Measurements from ENCODE around the gene UTP11.
A peak's percentile ranks its signal among the peaks of the same experiment; 100 is the strongest.

The UTP11 gene

GRCh38 chr1:38061290-38061689, 48.8 kb downstream of the UTP11 start:
- TF ChIP-seq GATA2 (IDR thresholded peaks at IDR 0.05; ENCODE audit: low read depth, low read length) (no peak), GATA3 (IDR thresholded peaks at IDR 0.05; ENCODE audit: low read depth, low read length) (no peak)

GRCh38 chr1:38061883-38062328, 49.4 kb downstream of the UTP11 start:
- TF ChIP-seq GATA2 (IDR thresholded peaks at IDR 0.05; ENCODE audit: low read depth, low read length) (no peak), GATA3 (IDR thresholded peaks at IDR 0.05; ENCODE audit: low read depth, low read length) (no peak)

DNA sequence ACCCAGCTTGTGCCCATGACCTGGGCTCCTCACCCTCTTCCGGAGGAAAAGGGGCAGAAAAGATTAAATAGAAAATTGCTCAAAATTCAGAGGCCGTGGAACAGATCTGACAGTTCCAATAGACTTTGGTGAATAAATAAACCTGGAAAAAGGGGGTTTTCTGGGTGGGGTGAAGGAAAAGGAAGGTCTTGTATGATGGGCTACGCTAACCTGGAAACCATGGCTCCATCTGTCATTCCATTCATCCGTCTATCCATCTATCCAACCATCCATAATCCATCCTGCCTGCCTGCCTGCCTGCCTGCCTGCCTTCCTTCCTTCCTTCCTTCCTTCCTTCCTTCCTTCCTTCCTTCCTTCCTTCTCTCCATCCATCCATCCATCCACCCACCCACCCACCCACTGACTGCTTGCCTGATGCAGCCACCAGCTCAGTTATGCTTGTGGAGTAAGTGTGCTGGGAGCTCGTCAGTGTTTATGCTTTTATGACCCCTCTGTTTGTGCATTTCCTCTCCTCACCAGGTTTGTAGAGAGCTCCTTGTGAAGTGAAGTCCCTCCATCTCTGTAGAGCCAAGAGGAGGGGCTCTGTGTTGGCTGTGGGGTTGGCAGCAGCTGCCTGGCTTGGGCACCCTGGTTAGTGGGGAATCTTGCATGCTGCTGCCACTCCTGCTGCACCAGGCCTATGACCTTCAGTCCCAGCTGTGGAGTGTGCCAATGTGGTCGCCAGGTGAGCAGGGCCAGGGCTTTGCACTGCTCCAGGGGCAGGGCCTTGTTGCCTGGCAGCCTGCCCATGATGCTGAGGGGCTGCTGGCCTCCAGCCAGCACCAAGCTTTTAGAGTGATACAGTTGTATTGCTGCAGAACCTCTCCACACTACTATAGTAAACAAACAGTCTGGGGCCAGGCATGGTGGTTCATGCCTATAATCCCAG, 50.1 kb downstream of the UTP11 start:
- TF ChIP-seq GATA2 (IDR thresholded peaks at IDR 0.05; ENCODE audit: low read depth, low read length): no peak
- TF ChIP-seq GATA3 (IDR thresholded peaks at IDR 0.05; ENCODE audit: low read depth, low read length): no peak

- TF ChIP-seq GATA3 (IDR thresholded peaks at IDR 0.05; ENCODE audit: low read depth, low read length): no peak
- 0 out of 2 replicates have a peak, but pooled peaks have one; percentile 24 for TF ChIP-seq GATA2 (IDR thresholded peaks at IDR 0.05; ENCODE audit: low read depth, low read length)
Measured at GRCh38 chr1:38063616-38064015, 51.1 kb downstream of the UTP11 start.

DNA sequence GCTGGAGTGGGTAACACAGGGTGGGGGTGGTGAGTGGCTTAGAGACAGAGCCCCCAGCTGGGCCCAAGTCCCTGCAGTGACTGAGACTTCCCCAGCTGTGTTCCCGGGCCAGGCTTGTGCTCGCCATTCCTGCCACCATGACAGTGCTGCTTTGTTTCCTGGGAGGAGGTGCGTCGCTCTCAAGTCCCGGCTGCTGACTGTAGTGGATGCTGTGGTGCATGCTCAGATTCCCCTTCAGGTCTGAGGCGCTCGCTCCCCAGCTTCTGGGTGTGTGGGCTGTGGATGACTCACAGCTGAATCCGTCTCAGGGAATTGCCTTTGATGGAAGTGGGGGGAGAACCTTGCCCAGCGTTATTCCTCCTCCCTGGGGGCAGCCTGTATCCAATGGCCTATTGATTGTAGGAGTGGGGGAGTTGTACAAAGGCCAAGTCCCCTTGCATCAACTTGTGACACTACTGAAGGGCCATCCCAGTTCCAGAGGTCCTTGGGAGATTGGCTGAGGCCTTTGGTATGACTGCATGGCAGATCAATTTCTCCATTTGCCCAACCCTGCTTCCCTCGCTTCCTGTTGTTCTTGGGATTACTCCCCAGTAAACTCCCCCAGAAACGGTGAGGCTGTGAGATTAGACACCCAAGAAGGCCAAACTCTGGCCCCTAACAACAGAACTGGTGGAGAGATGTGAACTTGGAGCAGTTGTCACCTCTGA, 51.8 kb downstream of the UTP11 start:
- TF ChIP-seq GATA2 (IDR thresholded peaks at IDR 0.05; ENCODE audit: low read depth, low read length): no peak

DNA sequence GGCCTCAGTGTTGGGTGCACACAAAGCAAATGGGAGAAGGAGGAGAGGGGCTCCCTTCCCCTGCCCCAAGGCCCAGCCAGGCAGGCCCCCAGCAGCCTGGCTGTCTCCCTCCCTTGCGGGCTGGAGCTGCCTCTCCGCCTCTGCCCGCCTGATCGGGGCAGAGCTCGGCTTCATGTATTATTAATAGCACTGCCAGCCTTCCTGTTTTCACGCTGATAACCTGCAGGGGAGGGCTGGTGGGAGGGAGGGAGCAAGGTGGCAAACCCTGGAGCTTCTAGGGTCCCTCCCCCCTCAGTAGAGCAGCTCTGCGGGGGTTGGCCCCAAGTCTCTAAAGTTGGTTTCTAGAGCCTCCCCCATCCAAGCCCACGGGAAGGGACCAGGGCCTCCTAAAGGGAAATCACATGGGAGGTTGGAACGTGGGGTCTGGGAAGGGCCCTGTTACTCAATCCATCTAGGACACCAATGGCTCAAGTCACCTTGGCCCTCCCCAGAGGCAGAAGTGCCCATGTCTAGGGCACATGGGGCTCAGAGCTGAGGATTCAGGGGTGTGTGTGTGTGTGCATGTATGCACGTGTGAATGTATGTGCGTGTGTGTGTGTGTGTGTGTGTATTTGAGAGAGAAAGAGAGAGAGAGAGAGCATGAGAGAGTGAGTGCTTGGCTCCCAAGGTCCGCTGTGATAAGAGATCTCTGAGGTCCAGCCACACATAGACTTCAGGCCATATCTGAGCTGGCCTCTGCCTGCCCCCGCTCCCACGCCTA, 55.9 kb downstream of the UTP11 start:
- TF ChIP-seq GATA2 (IDR thresholded peaks at IDR 0.05; ENCODE audit: low read depth, low read length) (no peak), GATA3 (IDR thresholded peaks at IDR 0.05; ENCODE audit: low read depth, low read length) (no peak)

DNA sequence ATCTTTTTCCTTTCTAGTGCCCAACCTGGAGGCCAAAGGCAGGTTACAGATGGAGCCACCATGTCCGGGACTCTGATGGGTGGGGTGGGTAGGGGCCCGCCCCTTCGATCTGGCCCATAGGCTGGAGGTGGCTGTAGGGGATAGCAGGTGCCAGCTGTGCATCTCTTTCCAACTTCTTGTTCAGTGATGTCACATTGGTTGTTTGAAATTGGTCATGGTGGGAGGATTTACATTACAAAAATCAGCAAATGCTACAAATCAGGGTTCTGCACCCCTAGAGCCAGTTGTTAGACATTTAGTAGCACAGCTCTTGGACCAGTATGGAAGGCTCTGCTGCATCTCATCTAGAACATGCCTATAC, 56.4 kb downstream of the UTP11 start:
- TF ChIP-seq GATA2 (IDR thresholded peaks at IDR 0.05; ENCODE audit: low read depth, low read length): no peak
- no peak for TF ChIP-seq GATA3 (IDR thresholded peaks at IDR 0.05; ENCODE audit: low read depth, low read length)

GRCh38 chr1:38071312-38072256, 59.0 kb downstream of the UTP11 start:
- TF ChIP-seq GATA3 (IDR thresholded peaks at IDR 0.05; ENCODE audit: low read depth, low read length) (no peak), GATA2 (IDR thresholded peaks at IDR 0.05; ENCODE audit: low read depth, low read length) (no peak)

DNA sequence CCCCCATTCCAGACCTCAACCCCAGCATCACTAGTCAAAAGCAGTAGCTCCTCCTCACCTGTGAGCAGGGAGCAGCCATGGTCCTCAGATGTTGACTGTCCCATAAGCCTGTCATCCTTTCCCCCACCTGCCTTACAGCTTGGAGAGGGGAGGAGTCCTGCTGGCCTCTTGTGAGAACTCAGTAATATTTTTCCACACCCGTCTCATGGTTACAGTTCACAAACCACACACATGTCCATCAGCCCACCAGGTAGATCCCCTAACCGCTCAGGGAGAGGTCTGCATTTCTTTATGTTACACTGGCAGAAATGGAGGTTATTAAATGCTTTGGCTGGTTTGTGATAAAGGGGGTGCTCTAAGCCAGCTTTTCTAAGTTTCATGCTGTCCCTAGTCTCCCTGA, 60.3 kb downstream of the UTP11 start:
- TF ChIP-seq GATA3 (IDR thresholded peaks at IDR 0.05; ENCODE audit: low read depth, low read length): no peak
- no peak for TF ChIP-seq GATA2 (IDR thresholded peaks at IDR 0.05; ENCODE audit: low read depth, low read length)

DNA sequence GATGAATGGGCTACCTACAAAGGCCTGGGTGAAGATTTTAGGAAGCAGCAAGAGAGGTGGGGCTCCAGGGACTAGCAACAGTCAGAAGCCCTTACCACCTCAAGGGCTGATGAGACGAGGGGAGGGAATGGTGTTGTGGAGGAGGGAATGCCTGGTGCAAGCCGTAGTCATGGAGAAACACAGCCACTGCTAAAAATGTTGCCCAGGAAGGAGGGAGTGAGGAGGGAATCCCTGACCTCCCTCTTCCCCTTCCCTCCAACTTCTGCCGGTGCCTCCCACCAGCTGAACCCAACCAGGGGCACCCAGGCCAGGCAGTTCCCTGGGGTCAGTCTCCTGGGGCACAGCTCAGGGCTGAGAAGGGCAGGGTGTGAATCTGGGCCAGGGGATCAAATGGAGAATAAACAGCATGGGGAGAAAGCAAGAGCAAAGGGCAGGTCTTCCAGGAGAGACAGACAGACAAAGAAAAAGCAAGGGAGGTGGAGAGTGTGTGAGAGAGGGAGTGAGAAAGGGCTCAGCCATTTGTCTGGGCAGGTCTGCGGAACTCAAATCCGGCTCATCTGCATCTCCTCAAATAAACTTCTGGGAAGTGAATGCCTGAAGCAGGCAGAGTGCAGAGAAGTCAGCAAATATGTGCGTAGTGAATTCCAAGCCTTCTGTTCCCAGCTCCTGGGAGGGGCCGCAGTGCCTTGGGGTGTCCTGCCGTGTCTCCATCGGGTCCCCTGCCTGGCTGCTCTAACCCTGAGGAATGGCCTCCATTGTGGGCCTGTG, 61.2 kb downstream of the UTP11 start:
- no peak for TF ChIP-seq GATA2 (IDR thresholded peaks at IDR 0.05; ENCODE audit: low read depth, low read length)
- TF ChIP-seq GATA3 (IDR thresholded peaks at IDR 0.05; ENCODE audit: low read depth, low read length): no peak

GRCh38 chr1:38074302-38074677, 61.8 kb downstream of the UTP11 start:
- no peak for TF ChIP-seq GATA3 (IDR thresholded peaks at IDR 0.05; ENCODE audit: low read depth, low read length)

Data from SH-SY5Y (cell line).